C4-2B (cell line): ENCODE data around the gene ADAMTS6.

ENCODE experiments used
- CTCF ChIP-seq: fragments of 450-650 bp; conservative IDR thresholded peaks from 2 replicates; pipeline ENCODE4 v1.5.1; 2017; ENCODE audit warnings: mild to moderate bottlenecking
- ZFX ChIP-seq: fragments of 450-650 bp; IDR thresholded peaks from 2 replicates; pipeline ENCODE4 v1.6.1; 2017

- no peak for TF ChIP-seq CTCF
- TF ChIP-seq ZFX = no peak
Observed at GRCh38 chr5:65288657-65289056, 193.1 kb downstream of the ADAMTS6 start.
